Measurements from ENCODE around the gene C11orf21.

Gene C11orf21

DNA sequence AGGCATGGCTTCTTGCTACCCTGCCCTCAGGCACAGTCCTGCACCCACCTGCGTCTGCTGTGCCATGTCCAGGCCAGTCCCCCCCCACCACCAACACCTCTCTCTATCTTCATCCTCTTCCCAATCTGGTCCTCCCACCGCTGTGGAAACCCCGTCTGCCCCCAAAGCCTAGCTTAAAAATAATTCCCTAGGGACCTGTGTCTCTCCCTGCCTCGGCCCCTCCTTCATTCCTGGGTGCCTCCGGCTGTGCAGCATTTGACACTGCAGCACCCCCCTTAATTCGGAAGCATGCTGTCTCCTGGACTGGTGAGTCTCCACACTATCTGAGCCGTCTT is 28.8 kb downstream of the C11orf21 start:
- H3K4me3 ChIP-seq (ENCODE audit: insufficient read length, low read depth) = no peak overlapping the region
- TF ChIP-seq SUZ12 (IDR thresholded peaks at IDR 0.05; ENCODE audit: extremely low read depth, insufficient read depth, insufficient read length) (no peak), YY1 (IDR thresholded peaks at IDR 0.05; ENCODE audit: insufficient read depth, insufficient read length) (no peak), ZNF274 (IDR thresholded peaks at IDR 0.05; ENCODE audit: low read depth, low read length) (no peak)
- H3K9me3 ChIP-seq (ENCODE audit: insufficient read depth, low read length) = peaks cover 4% of the 10 kb centered on the region; the same call in 1 of the 2 replicates
- no peaks in the 10 kb centered on the region for H3K36me3 ChIP-seq (ENCODE audit: insufficient read depth, insufficient read length, low read length)
- peaks cover 12% of the 10 kb centered on the region for H3K4me1 ChIP-seq (ENCODE audit: insufficient read depth, insufficient read length)
- no peak for DNase-seq (ENCODE audit: low read depth, low spot score)
- no peak overlapping the region for H3K9ac ChIP-seq (ENCODE audit: insufficient read length, low read depth)
- H3K27me3 ChIP-seq (ENCODE audit: insufficient read depth, insufficient read length) = peaks cover 32% of the 10 kb centered on the region

DNA sequence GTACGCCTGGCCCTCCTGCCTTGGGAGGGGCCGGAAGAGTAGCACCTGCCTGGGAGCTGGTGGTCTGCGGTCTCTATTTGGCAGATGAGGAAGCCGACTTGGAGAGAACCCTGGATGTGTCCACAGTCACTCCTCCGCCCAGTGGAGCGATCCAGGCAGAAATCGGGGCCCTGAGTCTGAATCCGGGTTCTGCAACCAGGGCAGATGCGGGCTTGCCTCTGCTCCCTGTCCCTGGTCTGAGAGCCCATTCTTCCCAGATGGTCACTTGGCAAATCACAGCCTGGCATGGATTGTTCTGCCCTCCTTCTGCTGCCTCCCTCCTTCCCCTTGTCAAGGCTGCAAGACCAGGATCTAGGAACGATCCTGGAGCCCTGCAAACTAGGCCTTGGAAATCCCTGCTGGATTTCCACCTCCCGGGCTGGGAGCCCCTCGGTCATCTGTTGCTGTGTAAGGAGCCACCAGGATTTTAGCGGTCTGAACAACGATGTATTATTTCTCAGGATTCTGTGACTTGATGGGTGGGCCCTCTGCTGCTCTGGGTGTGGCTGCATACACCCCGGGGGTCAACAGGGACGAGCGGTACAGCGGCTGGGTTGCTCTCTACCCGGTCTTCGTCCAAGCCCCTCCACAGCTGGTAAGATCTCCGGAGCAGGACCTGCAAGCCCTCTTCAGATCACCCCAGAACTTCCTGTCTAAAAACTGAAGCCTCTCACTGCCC is 29.3 kb downstream of the C11orf21 start:
- no peak for TF ChIP-seq ZNF274 (IDR thresholded peaks at IDR 0.05; ENCODE audit: low read depth, low read length)
- no peak for TF ChIP-seq SUZ12 (IDR thresholded peaks at IDR 0.05; ENCODE audit: extremely low read depth, insufficient read depth, insufficient read length)
- no peak for TF ChIP-seq YY1 (IDR thresholded peaks at IDR 0.05; ENCODE audit: insufficient read depth, insufficient read length)
- no peak overlapping the region for H3K9ac ChIP-seq (ENCODE audit: insufficient read length, low read depth)
- H3K4me3 ChIP-seq (ENCODE audit: insufficient read length, low read depth) = no peak overlapping the region
- H3K4me1 ChIP-seq (ENCODE audit: insufficient read depth, insufficient read length) = peaks cover 17% of the 10 kb centered on the region
- H3K36me3 ChIP-seq (ENCODE audit: insufficient read depth, insufficient read length, low read length) = no peaks in the 10 kb centered on the region
- H3K27me3 ChIP-seq (ENCODE audit: insufficient read depth, insufficient read length) = peaks cover 32% of the 10 kb centered on the region
- H3K9me3 ChIP-seq (ENCODE audit: insufficient read depth, low read length) = peaks cover 4% of the 10 kb centered on the region; the same call in 1 of the 2 replicates
- DNase-seq (ENCODE audit: low read depth, low spot score) = no peak

DNA sequence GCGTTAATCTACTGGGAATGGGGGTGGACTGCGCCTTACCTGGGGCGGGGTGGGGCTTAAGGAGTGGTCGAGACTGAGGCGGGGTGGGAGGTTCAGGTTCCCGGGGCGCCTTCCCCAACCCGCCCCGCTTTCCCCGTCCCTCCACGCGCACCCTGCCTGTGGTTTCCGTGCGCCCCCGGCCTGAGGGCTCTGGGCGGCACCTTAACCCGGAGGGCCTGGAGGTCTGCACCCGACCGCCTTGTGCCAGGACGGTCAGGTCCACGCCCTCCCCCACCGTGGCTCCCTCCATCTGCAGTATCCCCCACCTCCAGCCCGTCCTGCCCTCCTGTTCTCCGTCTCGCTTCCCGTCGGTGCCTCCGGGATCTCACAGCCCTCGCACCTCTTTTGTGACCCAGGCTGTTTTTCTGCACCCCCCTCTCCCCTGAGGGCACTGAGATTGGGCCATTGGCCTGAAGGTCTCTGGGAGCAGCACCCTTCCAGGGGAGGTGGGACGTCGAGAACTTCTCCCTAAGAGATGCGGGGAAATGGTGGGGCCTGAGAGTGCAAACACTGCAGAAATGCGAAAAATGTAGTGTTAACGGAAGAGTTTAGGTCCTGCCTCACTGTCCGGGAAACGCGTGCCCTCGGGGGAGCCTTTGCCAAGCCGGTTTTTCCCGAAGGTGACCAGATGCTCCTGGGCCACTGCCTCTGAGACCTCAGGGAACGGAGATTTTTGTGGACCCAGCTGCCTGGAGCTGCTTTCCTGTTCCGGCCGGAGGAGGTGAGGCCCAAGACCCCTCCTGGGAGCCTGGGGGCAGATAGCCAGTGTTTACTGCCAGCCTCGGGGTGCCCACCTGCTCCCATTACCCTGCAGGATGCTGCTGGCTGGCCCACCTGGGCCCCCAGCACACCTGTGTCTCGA is 30.1 kb downstream of the C11orf21 start:
- no peak for TF ChIP-seq SUZ12 (IDR thresholded peaks at IDR 0.05; ENCODE audit: extremely low read depth, insufficient read depth, insufficient read length)
- TF ChIP-seq ZNF274 (IDR thresholded peaks at IDR 0.05; ENCODE audit: low read depth, low read length) = no peak
- no peak for TF ChIP-seq YY1 (IDR thresholded peaks at IDR 0.05; ENCODE audit: insufficient read depth, insufficient read length)
- no peak overlapping the region for H3K4me3 ChIP-seq (ENCODE audit: insufficient read length, low read depth)
- peaks cover 4% of the 10 kb centered on the region; the same call in 1 of the 2 replicates for H3K9me3 ChIP-seq (ENCODE audit: insufficient read depth, low read length)
- peaks cover 18% of the 10 kb centered on the region for H3K4me1 ChIP-seq (ENCODE audit: insufficient read depth, insufficient read length)
- H3K36me3 ChIP-seq (ENCODE audit: insufficient read depth, insufficient read length, low read length) = peaks cover 2% of the 10 kb centered on the region
- H3K27me3 ChIP-seq (ENCODE audit: insufficient read depth, insufficient read length) = peaks cover 32% of the 10 kb centered on the region
- DNase-seq (ENCODE audit: low read depth, low spot score) = no peak
- no peak overlapping the region for H3K9ac ChIP-seq (ENCODE audit: insufficient read length, low read depth)

DNA sequence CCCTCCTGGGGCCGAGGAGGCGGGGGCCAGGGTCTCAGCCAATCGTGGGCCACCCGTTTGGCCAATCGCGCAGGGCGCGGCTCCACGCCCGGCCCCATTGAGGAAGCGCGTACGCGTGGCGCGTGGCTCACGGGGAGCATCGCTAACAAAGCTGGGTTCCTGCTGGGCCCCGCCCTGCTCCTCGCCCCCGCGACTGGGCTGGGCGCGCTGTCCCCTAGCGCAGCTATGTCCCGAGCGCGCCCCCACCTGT is 30.7 kb downstream of the C11orf21 start:
- H3K36me3 ChIP-seq (ENCODE audit: insufficient read depth, insufficient read length, low read length) = peaks cover 2% of the 10 kb centered on the region
- TF ChIP-seq SUZ12 (IDR thresholded peaks at IDR 0.05; ENCODE audit: extremely low read depth, insufficient read depth, insufficient read length) = no peak
- no peak for TF ChIP-seq YY1 (IDR thresholded peaks at IDR 0.05; ENCODE audit: insufficient read depth, insufficient read length)
- no peak for TF ChIP-seq ZNF274 (IDR thresholded peaks at IDR 0.05; ENCODE audit: low read depth, low read length)
- no peak overlapping the region for H3K4me3 ChIP-seq (ENCODE audit: insufficient read length, low read depth)

DNA sequence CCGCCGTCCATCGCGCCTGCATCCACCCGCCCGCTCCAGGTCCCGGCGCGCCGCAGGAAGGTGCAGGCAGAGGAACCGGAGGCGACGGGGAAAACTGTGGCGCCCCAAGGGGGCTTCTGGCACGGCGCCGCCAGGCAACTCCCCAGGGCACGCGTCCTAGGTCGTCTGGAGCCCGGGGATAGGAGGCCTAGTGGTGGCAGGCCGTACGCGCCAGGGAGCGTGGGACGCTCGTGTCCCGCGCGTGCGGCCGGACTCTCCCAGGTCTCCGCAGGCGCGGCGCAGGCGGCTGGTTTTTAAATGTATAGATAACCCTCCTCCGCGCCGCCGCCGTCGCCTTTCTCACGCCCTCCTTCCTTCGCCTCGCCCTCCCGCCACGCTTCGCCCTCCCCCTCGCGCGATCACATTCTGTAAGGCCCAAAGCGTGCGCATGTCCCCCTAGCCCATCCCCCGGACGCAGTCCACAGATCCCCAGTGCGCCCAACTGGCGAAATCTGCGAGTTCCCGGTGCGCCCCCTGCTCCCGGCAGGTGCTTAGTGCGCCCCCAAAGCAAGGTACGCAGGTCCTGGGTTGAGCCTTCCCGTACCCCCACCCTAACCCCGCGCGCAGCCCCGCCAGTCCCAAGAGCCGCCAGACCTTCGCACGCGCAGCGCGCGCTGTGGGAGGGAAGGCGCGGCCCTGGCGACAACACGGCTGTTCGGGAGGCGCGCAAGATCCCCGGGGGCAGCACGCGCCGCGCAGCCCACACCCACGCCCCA is 31.2 kb downstream of the C11orf21 start, which contains the start of gene ASCL2:
Gene ASCL2, minus strand, starts transcription at position 267 of the 755 bp plus-strand sequence. Its CDS starts 256 bp downstream, at position 11.
- Histone ChIP-seq H3K9ac (ENCODE audit: insufficient read length, low read depth) (peak within 1 kb of the TSS; percentile 82), H3K27me3 (ENCODE audit: insufficient read depth, insufficient read length) (peaks cover 32% of the 10 kb centered on the region), H3K36me3 (ENCODE audit: insufficient read depth, insufficient read length, low read length) (peaks cover 2% of the 10 kb centered on the region), H3K4me3 (ENCODE audit: insufficient read length, low read depth) (peak within 1 kb of the TSS; percentile 53), H3K9me3 (ENCODE audit: insufficient read depth, low read length) (peaks cover 4% of the 10 kb centered on the region; the same call in 1 of the 2 replicates), H3K4me1 (ENCODE audit: insufficient read depth, insufficient read length) (peaks cover 18% of the 10 kb centered on the region)
- DNase-seq (ENCODE audit: low read depth, low spot score) = no peak
- TF ChIP-seq ZNF274 (IDR thresholded peaks at IDR 0.05; ENCODE audit: low read depth, low read length) (no peak), YY1 (IDR thresholded peaks at IDR 0.05; ENCODE audit: insufficient read depth, insufficient read length) (no peak), SUZ12 (IDR thresholded peaks at IDR 0.05; ENCODE audit: extremely low read depth, insufficient read depth, insufficient read length) (no peak)

More for the DNA sequence above, 30.7 kb downstream of the C11orf21 start:
- H3K4me1 ChIP-seq (ENCODE audit: insufficient read depth, insufficient read length) = peaks cover 18% of the 10 kb centered on the region
- peaks cover 4% of the 10 kb centered on the region; the same call in 1 of the 2 replicates for H3K9me3 ChIP-seq (ENCODE audit: insufficient read depth, low read length)
- peaks cover 32% of the 10 kb centered on the region for H3K27me3 ChIP-seq (ENCODE audit: insufficient read depth, insufficient read length)
- no peak overlapping the region for H3K9ac ChIP-seq (ENCODE audit: insufficient read length, low read depth)
- DNase-seq (ENCODE audit: low read depth, low spot score) = no peak

DNA sequence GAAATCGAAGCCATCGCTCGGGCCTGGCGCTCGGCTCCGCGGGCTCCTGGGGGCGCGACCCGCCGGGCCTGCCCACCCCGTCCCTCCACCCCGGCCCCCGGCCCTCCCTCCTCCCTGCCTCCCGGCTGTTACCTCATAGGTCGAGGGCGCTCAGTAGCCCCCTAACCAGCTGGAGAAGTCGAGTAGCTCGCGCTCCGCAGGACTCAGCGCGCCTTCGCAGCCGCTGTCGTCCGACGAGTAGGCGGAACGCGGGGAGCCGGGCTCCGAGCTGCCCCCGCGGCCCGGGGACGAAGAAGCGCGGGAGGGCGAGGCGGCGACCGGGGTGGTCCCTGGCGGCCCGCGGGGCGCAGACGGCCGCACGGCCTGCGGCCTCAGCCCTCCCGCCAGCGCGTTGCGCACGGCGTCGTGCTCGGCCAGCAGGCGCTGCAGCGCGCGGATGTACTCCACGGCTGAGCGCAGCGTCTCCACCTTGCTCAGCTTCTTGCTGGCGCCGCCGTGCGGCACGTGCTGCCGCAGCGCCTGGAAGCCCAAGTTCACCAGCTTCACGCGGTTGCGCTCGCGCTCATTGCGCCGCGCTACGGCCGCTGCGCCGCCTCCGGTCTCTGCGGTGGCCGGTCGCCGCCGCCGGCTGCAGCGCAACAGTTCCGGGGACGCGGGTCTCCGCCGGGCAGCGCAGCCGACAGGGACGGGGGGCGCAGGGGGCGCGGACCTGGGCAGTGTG is 32.0 kb downstream of the C11orf21 start:
- H3K36me3 ChIP-seq (ENCODE audit: insufficient read depth, insufficient read length, low read length) = peaks cover 2% of the 10 kb centered on the region
- H3K9ac ChIP-seq (ENCODE audit: insufficient read length, low read depth) = peak overlapping the region; percentile 82
- peaks cover 4% of the 10 kb centered on the region; the same call in 1 of the 2 replicates for H3K9me3 ChIP-seq (ENCODE audit: insufficient read depth, low read length)
- no peak for TF ChIP-seq YY1 (IDR thresholded peaks at IDR 0.05; ENCODE audit: insufficient read depth, insufficient read length)
- peak; percentile 46 for TF ChIP-seq SUZ12 (IDR thresholded peaks at IDR 0.05; ENCODE audit: extremely low read depth, insufficient read depth, insufficient read length)
- H3K4me3 ChIP-seq (ENCODE audit: insufficient read length, low read depth) = peak overlapping the region; percentile 53
- peaks cover 18% of the 10 kb centered on the region for H3K4me1 ChIP-seq (ENCODE audit: insufficient read depth, insufficient read length)
- peaks cover 32% of the 10 kb centered on the region for H3K27me3 ChIP-seq (ENCODE audit: insufficient read depth, insufficient read length)
- peak; percentile 67 for DNase-seq (ENCODE audit: low read depth, low spot score)

Measured in NT2/D1 (cell line).